ENCODE measurements around the gene CEP78.

CEP78 gene

GRCh38 chr9:78286946-78287388, 51.1 kb downstream of the CEP78 start:
- Histone ChIP-seq H3K27ac (ENCODE audit: low read depth, low read length) (no peak overlapping the region), H3K27me3 (ENCODE audit: insufficient read depth, low read length) (no peaks in the 10 kb centered on the region), H3K4me3 (ENCODE audit: low read length) (no peak overlapping the region), H3K9ac (ENCODE audit: low read depth, low read length) (no peak overlapping the region), H3K36me3 (ENCODE audit: insufficient read depth, low read length) (no peaks in the 10 kb centered on the region), H3K9me3 (ENCODE audit: insufficient read depth, low read depth, low read length) (no peaks in the 10 kb centered on the region), H3K4me1 (ENCODE audit: insufficient read depth, low read length) (no peaks in the 10 kb centered on the region)
- WGBS = 96% methylated on average over 6 of the region's 6 CpGs

GRCh38 chr9:78288214-78288892, 52.5 kb downstream of the CEP78 start:
- Histone ChIP-seq H3K9ac (ENCODE audit: low read depth, low read length) (no peak overlapping the region), H3K27me3 (ENCODE audit: insufficient read depth, low read length) (no peaks in the 10 kb centered on the region), H3K4me3 (ENCODE audit: low read length) (no peak overlapping the region), H3K36me3 (ENCODE audit: insufficient read depth, low read length) (no peaks in the 10 kb centered on the region), H3K9me3 (ENCODE audit: insufficient read depth, low read depth, low read length) (no peaks in the 10 kb centered on the region), H3K4me1 (ENCODE audit: insufficient read depth, low read length) (no peaks in the 10 kb centered on the region), H3K27ac (ENCODE audit: low read depth, low read length) (no peak overlapping the region)
- 88% methylated on average over 8 of the region's 8 CpGs for WGBS

GRCh38 chr9:78289474-78289873, 53.6 kb downstream of the CEP78 start:
- Histone ChIP-seq H3K27ac (ENCODE audit: low read depth, low read length) (no peak overlapping the region), H3K36me3 (ENCODE audit: insufficient read depth, low read length) (no peaks in the 10 kb centered on the region), H3K4me3 (ENCODE audit: low read length) (no peak overlapping the region), H3K9me3 (ENCODE audit: insufficient read depth, low read depth, low read length) (no peaks in the 10 kb centered on the region), H3K27me3 (ENCODE audit: insufficient read depth, low read length) (no peaks in the 10 kb centered on the region), H3K9ac (ENCODE audit: low read depth, low read length) (no peak overlapping the region), H3K4me1 (ENCODE audit: insufficient read depth, low read length) (no peaks in the 10 kb centered on the region)
- WGBS = 80% methylated on average over 1 of the region's 1 CpG

GRCh38 chr9:78291240-78291925, 55.5 kb downstream of the CEP78 start:
- no peaks in the 10 kb centered on the region for H3K27me3 ChIP-seq (ENCODE audit: insufficient read depth, low read length)
- no peak overlapping the region for H3K9ac ChIP-seq (ENCODE audit: low read depth, low read length)
- no peak overlapping the region for H3K27ac ChIP-seq (ENCODE audit: low read depth, low read length)
- peaks cover 13% of the 10 kb centered on the region for H3K4me1 ChIP-seq (ENCODE audit: insufficient read depth, low read length)
- H3K9me3 ChIP-seq (ENCODE audit: insufficient read depth, low read depth, low read length) = no peaks in the 10 kb centered on the region
- H3K4me3 ChIP-seq (ENCODE audit: low read length) = no peak overlapping the region
- H3K36me3 ChIP-seq (ENCODE audit: insufficient read depth, low read length) = no peaks in the 10 kb centered on the region
- WGBS = 92% methylated on average over 8 of the region's 8 CpGs

- H3K36me3 ChIP-seq (ENCODE audit: insufficient read depth, low read length) = no peaks in the 10 kb centered on the region
- no peaks in the 10 kb centered on the region for H3K9me3 ChIP-seq (ENCODE audit: insufficient read depth, low read depth, low read length)
- no peak overlapping the region for H3K27ac ChIP-seq (ENCODE audit: low read depth, low read length)
- peaks cover 13% of the 10 kb centered on the region for H3K4me1 ChIP-seq (ENCODE audit: insufficient read depth, low read length)
- H3K9ac ChIP-seq (ENCODE audit: low read depth, low read length) = no peak overlapping the region
- H3K27me3 ChIP-seq (ENCODE audit: insufficient read depth, low read length) = no peaks in the 10 kb centered on the region
- H3K4me3 ChIP-seq (ENCODE audit: low read length) = no peak overlapping the region
- WGBS = 87% methylated on average over 5 of the region's 6 CpGs
Measured at GRCh38 chr9:78292026-78292425, 56.2 kb downstream of the CEP78 start.

GRCh38 chr9:78292716-78293497, 57.0 kb downstream of the CEP78 start:
- H3K9me3 ChIP-seq (ENCODE audit: insufficient read depth, low read depth, low read length) = no peaks in the 10 kb centered on the region
- no peak overlapping the region for H3K4me3 ChIP-seq (ENCODE audit: low read length)
- no peak overlapping the region for H3K27ac ChIP-seq (ENCODE audit: low read depth, low read length)
- no peaks in the 10 kb centered on the region for H3K27me3 ChIP-seq (ENCODE audit: insufficient read depth, low read length)
- WGBS = 94% methylated on average over 8 of the region's 9 CpGs
- H3K4me1 ChIP-seq (ENCODE audit: insufficient read depth, low read length) = peaks cover 13% of the 10 kb centered on the region
- H3K36me3 ChIP-seq (ENCODE audit: insufficient read depth, low read length) = no peaks in the 10 kb centered on the region; the same call in 1 of the 2 replicates
- no peak overlapping the region for H3K9ac ChIP-seq (ENCODE audit: low read depth, low read length)

- H3K9me3 ChIP-seq (ENCODE audit: insufficient read depth, low read depth, low read length) = no peaks in the 10 kb centered on the region
- no peak overlapping the region for H3K9ac ChIP-seq (ENCODE audit: low read depth, low read length)
- H3K4me3 ChIP-seq (ENCODE audit: low read length) = no peak overlapping the region
- no peak overlapping the region for H3K27ac ChIP-seq (ENCODE audit: low read depth, low read length)
- H3K36me3 ChIP-seq (ENCODE audit: insufficient read depth, low read length) = peaks cover under 1% of the 10 kb centered on the region
- H3K27me3 ChIP-seq (ENCODE audit: insufficient read depth, low read length) = no peaks in the 10 kb centered on the region
- peaks cover 13% of the 10 kb centered on the region for H3K4me1 ChIP-seq (ENCODE audit: insufficient read depth, low read length)
- WGBS = 97% methylated on average over 5 of the region's 5 CpGs
Measured at GRCh38 chr9:78294290-78295176, 58.7 kb downstream of the CEP78 start.

- Histone ChIP-seq H3K27ac (ENCODE audit: low read depth, low read length) (no peak overlapping the region), H3K4me1 (ENCODE audit: insufficient read depth, low read length) (peaks cover 13% of the 10 kb centered on the region), H3K36me3 (ENCODE audit: insufficient read depth, low read length) (peaks cover 7% of the 10 kb centered on the region), H3K27me3 (ENCODE audit: insufficient read depth, low read length) (no peaks in the 10 kb centered on the region), H3K9ac (ENCODE audit: low read depth, low read length) (no peak overlapping the region), H3K4me3 (ENCODE audit: low read length) (no peak overlapping the region), H3K9me3 (ENCODE audit: insufficient read depth, low read depth, low read length) (no peaks in the 10 kb centered on the region)
- WGBS = 92% methylated on average over 3 of the region's 3 CpGs
Measured at GRCh38 chr9:78295177-78295575, 59.3 kb downstream of the CEP78 start.

- Histone ChIP-seq H3K9me3 (ENCODE audit: insufficient read depth, low read depth, low read length) (no peaks in the 10 kb centered on the region), H3K4me1 (ENCODE audit: insufficient read depth, low read length) (peaks cover 13% of the 10 kb centered on the region), H3K9ac (ENCODE audit: low read depth, low read length) (peak overlapping the region; percentile 95), H3K4me3 (ENCODE audit: low read length) (peak overlapping the region; percentile 76), H3K27ac (ENCODE audit: low read depth, low read length) (peak overlapping the region; percentile 97), H3K36me3 (ENCODE audit: insufficient read depth, low read length) (peaks cover 12% of the 10 kb centered on the region), H3K27me3 (ENCODE audit: insufficient read depth, low read length) (no peaks in the 10 kb centered on the region)
- WGBS = 62% methylated on average over 6 of the region's 6 CpGs
Measured at GRCh38 chr9:78295731-78296130, 59.9 kb downstream of the CEP78 start.

- peak overlapping the region; percentile 97 for H3K27ac ChIP-seq (ENCODE audit: low read depth, low read length)
Measured at GRCh38 chr9:78296201-78296892, 60.5 kb downstream of the CEP78 start.

More at GRCh38 chr9:78296201-78296892, 60.5 kb downstream of the CEP78 start:
- WGBS = 1% methylated on average over 31 of the region's 32 CpGs
- Histone ChIP-seq H3K9me3 (ENCODE audit: insufficient read depth, low read depth, low read length) (no peaks in the 10 kb centered on the region), H3K4me1 (ENCODE audit: insufficient read depth, low read length) (peaks cover 13% of the 10 kb centered on the region), H3K4me3 (ENCODE audit: low read length) (peak overlapping the region; percentile 76), H3K36me3 (ENCODE audit: insufficient read depth, low read length) (peaks cover 18% of the 10 kb centered on the region), H3K27me3 (ENCODE audit: insufficient read depth, low read length) (no peaks in the 10 kb centered on the region), H3K9ac (ENCODE audit: low read depth, low read length) (peak overlapping the region; percentile 95)
